Common myeloid progenitor, CD34-positive (primary cell): Measurements from ENCODE around the gene OMP.

Source experiments
- CTCF ChIA-PET: fragments of 350-600 bp; sonication (Branson Sonifier 250); formaldehyde crosslinking; loops from one replicate; lab custom pipeline; 2021; ENCODE audit warnings: antibody characterized with exemption; lab: Charles Lee
- POLR2A ChIA-PET: fragments of 350-600 bp; sonication (Branson Sonifier 250); formaldehyde crosslinking; loops from one replicate; lab custom pipeline; 2021; ENCODE audit warnings: antibody characterized with exemption; lab: Charles Lee
- DNase-seq, 3 donors: peaks; one replicate each; pipeline versions ENCODE4 v3.0.0 to v3.0.0-alpha.2; 2013
- H3K27ac ChIP-seq, 2 experiments: 1 replicate in 1 of 2; 2 replicates in 1 of 2; pipeline ENCODE4 v1.7.0; 2013; ENCODE audit warnings: inconsistent platforms in 2 of 2, low read length in 2 of 2, mild to moderate bottlenecking in 2 of 2, low read depth in 1 of 2, moderate library complexity in 1 of 2; ENCODE audit not compliant: severe bottlenecking in 2 of 2, insufficient read depth in 1 of 2, poor library complexity in 1 of 2
- H3K27me3 ChIP-seq, 5 experiments: replicated peaks in 2 of 5; 1 replicate in 3 of 5; 2 replicates in 2 of 5; pipeline versions ENCODE4 v1.6.1 to v1.7.0; 2013; ENCODE audit warnings: low read length in 4 of 5, mild to moderate bottlenecking in 2 of 5, moderate library complexity in 2 of 5, inconsistent platforms in 1 of 5; ENCODE audit not compliant: insufficient read depth in 5 of 5, control insufficient read depth in 4 of 5
- H3K36me3 ChIP-seq, 4 experiments: 1 replicate in 2 of 4; 2 replicates in 2 of 4; pipeline versions ENCODE4 v1.6.1 to v1.7.0; 2013; ENCODE audit warnings: low read length in 3 of 4, control low read depth in 1 of 4, mild to moderate bottlenecking in 1 of 4; ENCODE audit not compliant: control insufficient read depth in 4 of 4, insufficient read depth in 4 of 4
- H3K4me1 ChIP-seq, 4 experiments: 1 replicate in 3 of 4; 2 replicates in 1 of 4; pipeline versions ENCODE4 v1.6.1 to v1.7.1; 2013; ENCODE audit warnings: low read length in 3 of 4, mild to moderate bottlenecking in 3 of 4, control low read depth in 1 of 4, inconsistent platforms in 1 of 4, moderate library complexity in 1 of 4; ENCODE audit not compliant: control insufficient read depth in 4 of 4, insufficient read depth in 4 of 4; ENCODE audit errors: control extremely low read depth in 1 of 4
- H3K4me3 ChIP-seq, 7 experiments: 1 replicate in 4 of 7; 2 replicates in 3 of 7; pipeline versions ENCODE4 v1.5.1 to v1.7.0; 2013; ENCODE audit warnings: mild to moderate bottlenecking in 7 of 7, low read length in 6 of 7, moderate library complexity in 6 of 7, inconsistent platforms in 2 of 7, low read depth in 2 of 7, control low read depth in 1 of 7; ENCODE audit not compliant: insufficient read depth in 4 of 7, control insufficient read depth in 1 of 7; ENCODE audit errors: extremely low read depth in 1 of 7
- H3K9me3 ChIP-seq, 5 experiments: 1 replicate in 4 of 5; 2 replicates in 1 of 5; pipeline versions ENCODE4 v1.6.1 to v1.7.1; 2013; ENCODE audit warnings: low read length in 4 of 5, mild to moderate bottlenecking in 2 of 5, inconsistent platforms in 1 of 5, low read depth in 1 of 5, moderate library complexity in 1 of 5; ENCODE audit not compliant: control insufficient read depth in 4 of 5, insufficient read depth in 2 of 5; ENCODE audit errors: control extremely low read depth in 1 of 5
- WGBS: methylation state at CpG from one replicate; pipeline ENCODE4 v1.1.5; 2013; ENCODE audit not compliant: insufficient coverage; 5-methylcytosine and 5-hydroxymethylcytosine counted together

Gene OMP

DNA sequence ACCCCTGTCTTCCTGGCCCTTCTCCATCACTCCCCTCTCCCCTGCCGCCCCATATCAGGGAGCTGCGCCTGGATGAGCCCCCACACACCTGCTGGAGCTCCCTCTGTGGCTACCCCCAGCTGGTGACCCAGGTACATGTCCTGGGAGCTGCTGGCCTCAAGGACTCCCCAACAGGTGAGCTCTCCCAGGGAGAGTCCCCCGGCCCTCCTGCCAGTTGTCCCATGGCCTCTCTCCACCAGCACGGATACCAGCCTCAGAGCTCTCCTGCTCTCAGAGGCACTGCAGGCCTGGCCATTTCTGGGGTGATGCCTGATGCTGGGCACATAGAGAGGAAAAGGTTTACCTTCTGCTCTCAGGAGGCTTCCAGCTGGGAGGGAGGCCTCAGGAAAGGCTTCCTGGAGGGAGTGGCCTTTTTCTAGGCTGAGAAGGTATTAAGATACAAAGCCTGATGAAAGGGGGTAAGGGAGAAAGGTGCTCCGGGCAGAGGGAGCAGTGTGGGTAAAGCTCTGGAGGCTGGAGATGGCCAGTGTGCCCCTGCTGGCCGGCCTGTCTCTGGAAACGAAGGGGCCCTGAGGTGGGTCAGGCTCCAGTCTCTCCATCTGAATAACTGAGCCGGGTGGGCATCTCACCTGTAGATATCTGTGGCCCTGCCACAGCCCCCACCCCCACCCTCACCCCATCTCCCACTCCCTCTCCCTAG is 19.4 kb downstream of the OMP start:
- no peaks in the 10 kb centered on the region for H3K36me3 ChIP-seq
- no peak overlapping the region for H3K27ac ChIP-seq
- POLR2A ChIA-PET, result no interaction called here
- no peaks in the 10 kb centered on the region for H3K9me3 ChIP-seq
- WGBS, result 96% methylated on average over 6 of the region's 8 CpGs
- no peak overlapping the region for H3K4me3 ChIP-seq
- H3K4me1 ChIP-seq, result peaks cover 0 to 19% (median 12%) of the 10 kb centered on the region in 4 experiments
- no peaks in the 10 kb centered on the region for H3K27me3 ChIP-seq
- CTCF ChIA-PET, result interaction anchor here (0.7 to 3.1 kb wide), 14 partner anchors 9 to 435 kb away, joined by 3 to 28 read pairs (median 4); no protein-coding TSS in a partner anchor
- DNase-seq, result no peak

DNA sequence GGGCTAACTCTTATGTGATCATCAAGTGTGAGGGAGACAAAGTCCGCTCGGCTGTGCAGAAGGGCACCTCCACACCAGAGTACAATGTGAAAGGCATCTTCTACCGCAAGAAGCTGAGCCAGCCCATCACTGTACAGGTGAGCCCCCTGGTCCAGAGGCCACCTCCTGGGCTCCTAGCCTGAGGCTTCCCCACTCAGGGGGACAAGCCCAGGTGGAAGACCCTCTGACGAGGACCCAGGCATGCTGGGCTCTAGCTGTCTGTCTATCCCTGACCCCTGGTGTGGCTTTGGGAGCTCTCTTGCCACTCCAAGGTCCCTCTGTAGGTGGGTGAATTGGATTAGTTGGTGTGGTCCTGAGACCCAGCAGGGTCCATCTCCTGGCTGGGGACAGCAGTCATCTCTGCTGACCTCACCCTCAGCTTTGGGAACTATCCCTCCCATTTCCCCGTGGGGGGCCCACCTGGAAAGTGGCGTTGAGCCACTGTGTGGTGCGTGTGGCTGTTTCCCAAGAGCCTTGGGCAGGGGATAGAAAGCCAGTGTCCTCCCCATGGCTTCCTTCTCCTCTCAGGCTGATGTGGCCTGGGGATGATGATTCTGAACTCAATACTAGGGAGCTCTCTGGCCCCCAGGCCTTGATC is 20.1 kb downstream of the OMP start:
- peaks cover 0 to 25% (median 19%) of the 10 kb centered on the region in 4 experiments for H3K4me1 ChIP-seq
- 95% methylated on average over 5 of the region's 7 CpGs for WGBS
- DNase-seq, result no peak
- H3K4me3 ChIP-seq, result no peak overlapping the region
- H3K27me3 ChIP-seq, result peaks cover 0 to 1% (median 0%) of the 10 kb centered on the region in 5 experiments
- ChIA-PET POLR2A (no interaction called here), CTCF (interaction anchor here (0.7 to 3.1 kb wide), 7 partner anchors 10 to 76 kb away, joined by 3 to 28 read pairs (median 4); no protein-coding TSS in a partner anchor)
- H3K36me3 ChIP-seq, result no peaks in the 10 kb centered on the region
- no peaks in the 10 kb centered on the region for H3K9me3 ChIP-seq
- H3K27ac ChIP-seq, result no peak overlapping the region

DNA sequence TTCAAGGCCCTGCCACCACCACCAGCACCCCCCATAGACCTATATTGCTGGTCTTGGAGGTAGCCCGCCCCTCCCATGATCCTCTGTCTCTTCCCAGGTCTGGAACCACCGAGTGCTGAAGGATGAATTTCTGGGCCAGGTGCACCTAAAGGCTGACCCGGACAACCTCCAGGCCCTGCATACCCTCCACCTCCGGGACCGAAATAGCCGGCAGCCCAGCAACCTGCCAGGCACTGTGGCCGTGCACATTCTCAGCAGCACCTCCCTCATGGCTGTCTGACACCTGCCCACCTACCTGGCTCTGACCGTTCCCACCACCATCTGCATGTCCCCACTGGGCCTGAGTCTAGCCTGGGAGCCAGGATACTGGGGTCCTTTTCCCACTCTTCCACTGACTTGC is 21.0 kb downstream of the OMP start:
- WGBS, result 95% methylated on average over 8 of the region's 8 CpGs
- ChIA-PET CTCF (interaction anchor here (1.5 to 3.1 kb wide), 2 partner anchors 59 to 64 kb away, joined by 5 to 28 read pairs; no protein-coding TSS in a partner anchor), POLR2A (no interaction called here)
- H3K27ac ChIP-seq, result no peak overlapping the region
- H3K4me3 ChIP-seq, result no peak overlapping the region
- no peak for DNase-seq
- H3K4me1 ChIP-seq, result peaks cover 0 to 34% (median 26%) of the 10 kb centered on the region in 4 experiments
- peaks cover 0 to 8% (median 2%) of the 10 kb centered on the region in 5 experiments for H3K27me3 ChIP-seq
- no peaks in the 10 kb centered on the region for H3K36me3 ChIP-seq
- no peaks in the 10 kb centered on the region for H3K9me3 ChIP-seq

DNA sequence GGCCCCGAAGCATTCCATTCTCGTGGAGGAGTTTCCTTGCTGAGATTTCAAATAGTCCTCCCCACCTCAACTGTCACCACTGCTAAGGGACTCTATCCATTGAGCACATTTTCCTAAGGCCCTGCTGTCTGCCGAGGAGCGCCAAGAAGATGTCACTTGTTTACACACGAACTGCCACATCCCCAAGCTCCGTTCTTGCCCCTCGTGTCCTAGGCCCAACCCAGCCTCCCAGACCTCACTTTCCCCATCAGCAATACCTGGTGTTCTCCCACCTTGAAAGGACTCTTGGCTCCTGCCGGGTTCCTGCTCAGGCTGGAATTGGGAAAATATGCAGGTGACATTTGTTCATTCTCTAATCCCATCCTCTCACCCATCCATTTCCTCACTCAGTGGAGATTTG is 21.4 kb downstream of the OMP start:
- no peak overlapping the region for H3K27ac ChIP-seq
- no peak for DNase-seq
- WGBS, result 99% methylated on average over 7 of the region's 8 CpGs
- H3K27me3 ChIP-seq, result peaks cover 0 to 8% (median 4%) of the 10 kb centered on the region in 5 experiments
- CTCF ChIA-PET, result interaction anchor here (0.8 kb wide), 1 partner anchor 65 kb away, joined by 3 read pairs; no protein-coding TSS in a partner anchor
- H3K4me3 ChIP-seq, result no peak overlapping the region
- no peaks in the 10 kb centered on the region for H3K9me3 ChIP-seq
- H3K36me3 ChIP-seq, result no peaks in the 10 kb centered on the region
- peaks cover 0 to 34% (median 26%) of the 10 kb centered on the region in 4 experiments for H3K4me1 ChIP-seq
- POLR2A ChIA-PET, result no interaction called here

GRCh38 chr11:77124488-77124887 is 21.8 kb downstream of the OMP start:
- Histone ChIP-seq H3K4me1 (peaks cover 0 to 34% (median 26%) of the 10 kb centered on the region in 4 experiments), H3K27ac (no peak overlapping the region), H3K36me3 (no peaks in the 10 kb centered on the region), H3K9me3 (no peaks in the 10 kb centered on the region), H3K27me3 (peaks cover 0 to 8% (median 4%) of the 10 kb centered on the region in 5 experiments), H3K4me3 (no peak overlapping the region)
- ChIA-PET CTCF (interaction anchor here (0.8 kb wide), 1 partner anchor 64 kb away, joined by 3 read pairs; no protein-coding TSS in a partner anchor), POLR2A (no interaction called here)
- DNase-seq, result no peak
- 100% methylated on average over 3 of the region's 6 CpGs for WGBS

GRCh38 chr11:77125191-77125590 is 22.6 kb downstream of the OMP start:
- ChIA-PET POLR2A (no interaction called here), CTCF (no interaction called here)
- H3K27me3 ChIP-seq, result peaks cover 0 to 8% (median 4%) of the 10 kb centered on the region in 5 experiments
- peak; percentile 14 to 62 (median 61) for DNase-seq
- no peak overlapping the region for H3K27ac ChIP-seq
- no peaks in the 10 kb centered on the region for H3K36me3 ChIP-seq
- H3K4me1 ChIP-seq, result peaks cover 0 to 34% (median 26%) of the 10 kb centered on the region in 4 experiments
- 19% methylated on average over 3 of the region's 6 CpGs for WGBS
- H3K4me3 ChIP-seq, result no peak overlapping the region
- no peaks in the 10 kb centered on the region for H3K9me3 ChIP-seq
